Thoracic aorta (tissue), 2 donors: ENCODE measurements around the gene MCF2L2. TPM values are rescaled to one million over a fixed set of nuclear protein-coding genes. Genes with fewer than 3 reads are reported as not detected.

ENCODE experiments used
- ATAC-seq: fragments of 150-250 bp; one replicate; pipeline ENCODE4 v1.8.0; 2017; ENCODE audit warnings: low read depth; ENCODE audit not compliant: insufficient number of reproducible peaks, low FRiP score
- DNase-seq: peaks from one replicate; pipeline ENCODE4 v3.0.0-alpha.2; 2020; ENCODE audit warnings: low spot score
- H3K27ac ChIP-seq, 2 donors: fragments of 200-600 bp; sonication (generic); 1 replicate in 1 of 2; 2 replicates in 1 of 2; pipeline ENCODE4 v1.5.1; 2016; ENCODE audit warnings: mild to moderate bottlenecking in 2 of 2, moderate library complexity in 2 of 2
- H3K27me3 ChIP-seq: fragments of 200-600 bp; sonication (generic); replicated peaks from 2 replicates; pipeline ENCODE4 v1.6.0; 2016; ENCODE audit warnings: mild to moderate bottlenecking; ENCODE audit not compliant: insufficient read depth
- H3K36me3 ChIP-seq: fragments of 200-600 bp; sonication (generic); one replicate; pipeline ENCODE4 v1.5.1; 2016
- H3K4me1 ChIP-seq, 2 donors: fragments of 200-600 bp; sonication (generic); 1 replicate in 1 of 2; 2 replicates in 1 of 2; pipeline versions ENCODE4 v1.5.1 to v1.6.0; 2016; ENCODE audit warnings: low read depth in 2 of 2, mild to moderate bottlenecking in 1 of 2; ENCODE audit not compliant: control insufficient read depth in 1 of 2
- H3K4me3 ChIP-seq: fragments of 200-600 bp; sonication (generic); 2 replicates; pipeline ENCODE4 v1.5.1; 2016; ENCODE audit warnings: mild to moderate bottlenecking
- H3K9me3 ChIP-seq: fragments of 200-600 bp; sonication (generic); 2 replicates; pipeline ENCODE4 v1.5.1; 2016
- CTCF ChIP-seq: fragments of 200-600 bp; sonication (generic); IDR thresholded peaks from one replicate; pipeline ENCODE4 v1.5.1; 2019; ENCODE audit warnings: antibody characterized with exemption
- total RNA-seq, 2 donors: library from RNA; depleted of rRNA; stranded (reverse); fragments of >200 nt; gene quantifications; one replicate each; pipeline versions ENCODE4 v1.1.0 to v1.2.3, GENCODE V29; 2016

Gene MCF2L2
- total RNA-seq, 2 donors from 2014 or later: 0.85 to 1.5 TPM

DNA sequence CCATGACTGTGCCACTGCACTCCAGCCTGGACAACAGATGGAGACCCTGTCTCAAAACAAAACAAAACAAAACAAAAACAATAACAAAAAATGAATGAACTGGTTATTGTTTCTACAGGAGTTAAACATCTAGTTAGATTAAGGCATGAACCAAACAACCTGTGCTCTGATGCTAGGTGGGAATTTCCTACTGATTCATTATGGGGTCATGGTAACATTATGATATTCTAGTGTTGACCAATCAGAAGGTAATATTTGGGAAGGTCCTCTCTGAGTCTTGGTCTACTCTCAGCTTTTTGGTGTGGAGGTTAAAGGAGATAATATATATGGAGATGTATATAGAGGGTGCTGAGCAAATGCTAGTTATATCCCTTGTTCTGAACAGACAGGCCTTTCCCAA lies 37.6 kb downstream of the MCF2L2 start:
- H3K36me3 ChIP-seq: no peaks in the 10 kb centered on the region
- no peak for TF ChIP-seq CTCF
- DNase-seq (no peak), ATAC-seq (no peak)
- H3K27ac ChIP-seq: no peak overlapping the region
- H3K4me1 ChIP-seq: no peaks in the 10 kb centered on the region
- H3K9me3 ChIP-seq: no peaks in the 10 kb centered on the region
- H3K27me3 ChIP-seq: no peaks in the 10 kb centered on the region
- H3K4me3 ChIP-seq: no peak overlapping the region

DNA sequence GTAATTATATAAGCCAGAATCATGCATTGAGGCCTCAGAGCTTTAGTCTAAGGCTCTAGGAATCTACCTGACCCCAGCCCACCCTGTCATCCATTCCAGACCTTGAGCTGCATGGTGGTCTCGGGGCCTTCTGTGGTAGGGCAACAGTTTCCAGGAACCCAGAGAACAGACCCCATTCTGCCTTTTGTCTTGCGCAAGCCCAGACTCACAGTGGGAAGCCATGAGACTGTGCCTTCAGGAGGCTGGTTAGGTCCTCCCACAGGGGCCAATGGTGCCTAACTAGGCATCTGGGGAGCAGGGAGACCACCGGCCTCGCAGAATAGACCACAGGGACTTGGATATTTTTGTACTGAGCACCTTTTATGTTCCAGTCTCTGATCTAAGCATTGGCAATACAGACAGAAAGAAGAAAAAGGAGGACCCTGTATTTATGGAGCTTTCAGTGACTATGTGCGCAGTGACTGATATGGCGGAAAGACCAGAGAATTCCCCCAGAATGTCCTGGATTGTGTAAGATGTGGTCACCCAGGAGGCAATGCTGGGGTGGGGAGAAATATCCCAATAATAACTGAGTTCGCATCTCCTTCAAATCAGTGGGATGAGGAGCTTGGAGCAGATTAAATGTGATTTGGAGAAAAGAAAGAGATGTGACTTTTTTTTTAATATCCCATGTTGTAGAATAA lies 40.1 kb downstream of the MCF2L2 start:
- DNase-seq: no peak
- ATAC-seq: no peak
- peaks cover 0 to 7% of the 10 kb centered on the region in 2 donors for H3K4me1 ChIP-seq

DNA sequence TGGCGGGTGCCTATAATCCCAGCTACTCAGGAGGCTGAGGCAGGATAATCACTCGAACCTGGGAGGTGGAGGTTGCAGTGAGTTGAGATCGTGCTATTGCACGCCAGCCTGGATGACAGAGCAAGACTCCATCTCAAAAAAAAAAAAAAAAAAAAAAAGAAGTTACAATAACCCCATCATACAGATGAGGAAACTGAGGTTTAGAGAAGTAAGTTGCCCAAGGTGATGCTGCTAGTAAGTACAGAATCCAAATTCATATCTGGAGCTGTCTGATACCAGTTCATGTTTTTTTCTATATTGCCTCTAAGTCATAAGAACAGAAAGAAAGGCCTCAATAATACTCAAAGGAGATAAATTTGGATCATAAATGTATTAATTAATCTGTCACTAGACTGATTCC lies 40.6 kb downstream of the MCF2L2 start:
- no peak overlapping the region for H3K27ac ChIP-seq
- DNase-seq: no peak
- ATAC-seq: no peak
- H3K4me3 ChIP-seq: no peak overlapping the region
- peaks cover 0 to 7% of the 10 kb centered on the region in 2 donors for H3K4me1 ChIP-seq
- H3K27me3 ChIP-seq: no peaks in the 10 kb centered on the region
- no peaks in the 10 kb centered on the region for H3K36me3 ChIP-seq
- TF ChIP-seq CTCF: no peak
- no peaks in the 10 kb centered on the region for H3K9me3 ChIP-seq

More for the DNA sequence above, 40.1 kb downstream of the MCF2L2 start:
- Histone ChIP-seq H3K9me3 (no peaks in the 10 kb centered on the region), H3K36me3 (no peaks in the 10 kb centered on the region), H3K27ac (no peak overlapping the region), H3K4me3 (no peak overlapping the region), H3K27me3 (no peaks in the 10 kb centered on the region)
- no peak for TF ChIP-seq CTCF

- ATAC-seq (no peak), DNase-seq (no peak)
- no peak overlapping the region for H3K27ac ChIP-seq
- no peaks in the 10 kb centered on the region for H3K36me3 ChIP-seq
- no peaks in the 10 kb centered on the region for H3K9me3 ChIP-seq
- peaks cover 0 to 7% of the 10 kb centered on the region in 2 donors for H3K4me1 ChIP-seq
- H3K4me3 ChIP-seq: no peak overlapping the region
- TF ChIP-seq CTCF: no peak
- no peaks in the 10 kb centered on the region for H3K27me3 ChIP-seq
These were observed 41.8 kb downstream of the MCF2L2 start for GRCh38 chr3:183386651-183387050.

- H3K27ac ChIP-seq: peak overlapping the region; percentile 5 to 25
- ATAC-seq: peak; percentile 63
- no peaks in the 10 kb centered on the region for H3K9me3 ChIP-seq
- no peak for DNase-seq
- H3K36me3 ChIP-seq: no peaks in the 10 kb centered on the region
- peak; percentile 71 for TF ChIP-seq CTCF
- peak overlapping the region; percentile 54 for H3K4me3 ChIP-seq
- H3K27me3 ChIP-seq: no peaks in the 10 kb centered on the region
- H3K4me1 ChIP-seq: peaks cover 0 to 7% of the 10 kb centered on the region in 2 donors
These were observed 42.5 kb downstream of the MCF2L2 start for GRCh38 chr3:183385698-183386613.
